ENCODE measurements around the gene ARHGEF4. TPM values are rescaled to one million over a fixed set of nuclear protein-coding genes. Genes with fewer than 3 reads are reported as not detected.

Gene ARHGEF4
- total RNA-seq, 2 experiments from 2014 or later, result 4.2 to 4.3 TPM

DNA sequence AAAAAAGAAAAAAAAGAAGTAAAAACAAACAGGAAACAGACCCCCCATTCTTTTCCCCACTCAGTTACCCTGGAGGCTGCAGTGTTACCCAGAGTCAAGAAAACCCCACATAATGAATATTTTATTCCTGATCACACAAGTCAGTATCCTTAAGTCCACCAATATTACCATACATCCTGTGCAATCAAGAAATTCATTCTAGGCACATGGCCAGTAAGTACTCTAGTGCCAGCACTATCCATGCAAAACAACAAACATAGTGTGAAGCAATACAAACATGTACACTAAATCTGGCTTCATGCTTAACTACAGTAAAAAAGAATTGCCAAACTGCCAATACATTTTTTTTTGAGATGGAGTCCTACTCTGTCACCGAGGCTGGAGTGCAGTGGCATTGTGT lies 145.0 kb downstream of the ARHGEF4 start:
- Mint-ChIP-seq H3K4me1 (ENCODE audit: low read depth) (peaks cover 6% of the 10 kb centered on the region), H3K4me3 (no peak overlapping the region), H3K27me3 (no peaks in the 10 kb centered on the region), H3K27ac (no peak overlapping the region), H3K9me3 (no peaks in the 10 kb centered on the region), H3K36me3 (ENCODE audit: low read depth) (no peaks in the 10 kb centered on the region)
- DNase-seq, result no peak
- intact Hi-C loops (cut with micrococcal nuclease), result no loop called here
- no peak for TF ChIP-seq CTCF (IDR thresholded peaks at IDR 0.05)
- CTCF ChIA-PET, result no interaction called here
- no peak for ATAC-seq
- POLR2A ChIA-PET, result no interaction called here

DNA sequence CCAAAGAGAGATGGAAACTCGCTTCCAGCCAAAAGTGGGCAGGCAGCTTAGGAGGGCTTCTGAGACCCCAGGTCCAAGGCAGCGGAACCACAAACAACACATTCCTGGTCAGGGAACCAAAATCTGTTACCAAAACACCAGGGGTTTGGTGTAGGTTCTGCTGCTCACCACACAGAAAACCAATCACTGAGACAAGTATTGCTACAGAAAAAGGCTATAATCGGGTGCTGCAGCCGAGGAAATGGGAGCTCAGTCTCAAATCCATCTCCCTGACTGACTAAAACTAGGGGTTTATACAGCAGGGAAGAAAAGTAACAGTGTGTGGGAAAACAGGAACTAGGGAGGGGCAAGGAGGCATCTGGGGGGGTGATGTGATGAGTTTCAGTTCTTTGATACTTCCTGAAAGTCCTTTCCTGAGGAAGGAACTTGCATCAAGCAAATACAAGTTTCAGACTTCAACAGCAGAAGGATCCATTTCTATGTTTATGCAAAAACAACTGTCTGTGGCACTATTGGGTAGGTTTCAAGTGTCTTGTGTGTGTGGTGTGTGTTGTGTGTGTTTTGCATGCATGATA lies 148.6 kb downstream of the ARHGEF4 start:
- ChIA-PET CTCF (no interaction called here), POLR2A (no interaction called here)
- H3K9me3 Mint-ChIP-seq, result no peaks in the 10 kb centered on the region
- H3K27ac Mint-ChIP-seq, result no peak overlapping the region
- no peak for DNase-seq
- intact Hi-C loops (cut with micrococcal nuclease), result no loop called here
- ATAC-seq, result no peak
- no peaks in the 10 kb centered on the region for H3K36me3 Mint-ChIP-seq (ENCODE audit: low read depth)
- H3K4me1 Mint-ChIP-seq (ENCODE audit: low read depth), result peaks cover 6% of the 10 kb centered on the region
- H3K4me3 Mint-ChIP-seq, result no peak overlapping the region
- TF ChIP-seq CTCF (IDR thresholded peaks at IDR 0.05), result no peak
- H3K27me3 Mint-ChIP-seq, result no peaks in the 10 kb centered on the region

GRCh38 chr2:130985831-130986649 lies 149.3 kb downstream of the ARHGEF4 start:
- Mint-ChIP-seq H3K4me3 (no peak overlapping the region), H3K36me3 (ENCODE audit: low read depth) (no peaks in the 10 kb centered on the region), H3K4me1 (ENCODE audit: low read depth) (peaks cover 6% of the 10 kb centered on the region), H3K27ac (no peak overlapping the region), H3K27me3 (no peaks in the 10 kb centered on the region), H3K9me3 (no peaks in the 10 kb centered on the region)
- DNase-seq (no peak), ATAC-seq (no peak)
- ChIA-PET CTCF (no interaction called here), POLR2A (no interaction called here)
- no peak for TF ChIP-seq CTCF (IDR thresholded peaks at IDR 0.05)
- intact Hi-C loops (cut with micrococcal nuclease), result no loop called here

DNA sequence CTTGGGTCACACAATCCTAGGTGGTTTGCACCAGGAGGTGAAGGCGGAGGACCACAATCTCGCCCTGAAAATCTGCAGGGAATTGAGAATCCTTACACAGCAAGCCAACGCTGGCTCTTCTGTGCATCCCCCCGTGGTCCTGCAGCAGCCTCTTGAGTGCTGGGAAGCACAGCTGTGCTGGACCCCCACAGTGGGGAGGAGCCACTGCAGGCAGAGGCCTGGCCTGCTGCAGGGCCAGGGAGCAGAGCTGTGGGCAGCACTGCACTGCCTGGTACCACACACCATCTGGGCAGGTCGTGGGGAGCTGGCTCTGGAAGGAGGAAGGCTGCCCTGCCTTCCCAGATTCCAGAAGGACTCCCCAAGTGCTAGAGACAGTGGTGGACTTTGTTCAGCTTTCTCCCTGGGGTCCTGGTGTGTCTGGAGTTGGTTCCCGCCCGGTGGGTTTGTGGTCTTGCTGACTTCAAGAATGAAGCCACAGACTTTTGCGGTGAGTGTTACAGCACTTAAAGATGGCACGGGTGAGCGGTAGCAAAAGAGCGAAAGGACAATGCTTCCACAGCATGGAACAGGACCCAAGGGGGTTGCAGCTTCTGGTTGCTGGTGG lies 150.3 kb downstream of the ARHGEF4 start:
- ATAC-seq (no peak), DNase-seq (no peak)
- Mint-ChIP-seq H3K27ac (no peak overlapping the region), H3K36me3 (ENCODE audit: low read depth) (no peaks in the 10 kb centered on the region), H3K27me3 (no peaks in the 10 kb centered on the region), H3K4me3 (no peak overlapping the region), H3K4me1 (ENCODE audit: low read depth) (peaks cover 6% of the 10 kb centered on the region), H3K9me3 (no peaks in the 10 kb centered on the region)
- TF ChIP-seq CTCF (IDR thresholded peaks at IDR 0.05), result no peak
- intact Hi-C loops (cut with micrococcal nuclease), result no loop called here
- ChIA-PET CTCF (no interaction called here), POLR2A (no interaction called here)

Measured in activated CD8-positive, alpha-beta T cell treated with anti-CD3 and anti-CD28 coated beads for 36 hours (primary cell).